ENCODE data around the gene DNAJA1.
"Not testable (repeated sequence)": the region's sequence is repeated elsewhere in the genome, so short reads cannot be mapped to it uniquely, and the experiment has no call there.

Gene DNAJA1

DNA sequence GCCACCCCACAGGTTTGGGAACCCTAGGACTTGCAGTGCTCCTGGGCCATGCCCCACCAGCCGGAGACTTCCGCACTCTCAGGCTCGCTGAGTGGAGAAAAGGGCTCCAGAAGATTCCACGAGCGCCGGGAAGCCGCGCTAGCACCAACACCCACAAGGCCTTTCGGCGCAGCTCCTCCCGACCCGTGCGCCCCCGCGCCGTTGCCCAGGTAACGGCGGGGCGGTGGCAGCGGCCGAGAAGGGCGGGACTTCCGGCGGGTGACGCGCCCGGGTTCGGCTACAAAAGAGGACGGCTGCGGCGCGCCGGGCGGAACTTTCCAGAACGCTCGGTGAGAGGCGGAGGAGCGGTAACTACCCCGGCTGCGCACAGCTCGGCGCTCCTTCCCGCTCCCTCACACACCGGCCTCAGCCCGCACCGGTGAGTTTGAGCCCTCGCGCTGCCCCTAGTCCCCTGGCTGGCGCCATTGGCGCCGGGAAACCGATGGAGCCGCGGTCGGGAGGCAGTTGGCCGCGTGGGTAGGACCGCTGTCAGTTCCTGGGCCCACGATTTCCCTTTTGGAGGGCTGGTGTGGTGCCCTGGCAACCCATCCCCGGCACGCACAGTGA, at the start of gene DNAJA1:
Gene DNAJA1 (plus strand): TSS at position 308 of the 606 bp plus-strand sequence. CDS start 1,212 bp downstream, outside the sequence.
- DNase-seq: peak; percentile 96

DNA sequence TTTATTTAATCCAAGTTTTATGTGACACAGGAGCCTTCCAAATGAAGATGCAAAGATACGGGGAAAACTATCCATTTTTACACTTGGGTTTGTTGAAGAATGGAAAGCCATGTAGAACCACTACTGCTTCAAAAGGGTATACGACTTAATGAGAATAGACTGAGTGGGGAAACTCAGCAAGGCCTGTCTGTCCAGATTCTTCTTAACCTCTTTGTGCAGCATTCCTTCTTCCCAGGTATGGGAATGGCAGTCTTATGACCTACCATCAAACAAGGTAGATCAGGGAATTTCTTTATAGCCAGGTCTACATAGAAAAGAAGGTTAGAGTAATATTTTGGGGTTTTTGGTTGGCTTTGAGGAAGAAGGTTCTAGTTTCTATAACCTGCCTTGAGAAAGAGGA, 47.0 kb upstream of the DNAJA1 start:
- DNase-seq: no peak

DNA sequence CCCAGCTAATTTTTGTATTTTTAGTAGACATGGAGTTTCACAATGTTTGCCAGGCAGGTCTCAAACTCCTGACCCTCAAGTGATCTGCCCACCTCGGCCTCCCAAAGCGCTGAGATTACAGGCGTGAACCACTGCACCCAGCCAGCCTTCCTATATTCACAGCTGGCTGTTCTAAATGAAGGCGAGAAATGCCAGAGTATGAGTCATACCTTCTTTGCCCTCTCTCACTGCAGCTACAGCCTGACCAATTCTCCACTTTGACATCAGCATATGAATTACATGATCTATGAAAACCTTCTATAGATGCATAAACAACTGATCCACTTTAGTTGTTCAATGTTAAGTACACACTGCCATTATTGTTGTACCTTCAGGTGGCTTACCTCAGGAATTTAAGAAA, 38.1 kb upstream of the DNAJA1 start:
- DNase-seq: no peak

DNA sequence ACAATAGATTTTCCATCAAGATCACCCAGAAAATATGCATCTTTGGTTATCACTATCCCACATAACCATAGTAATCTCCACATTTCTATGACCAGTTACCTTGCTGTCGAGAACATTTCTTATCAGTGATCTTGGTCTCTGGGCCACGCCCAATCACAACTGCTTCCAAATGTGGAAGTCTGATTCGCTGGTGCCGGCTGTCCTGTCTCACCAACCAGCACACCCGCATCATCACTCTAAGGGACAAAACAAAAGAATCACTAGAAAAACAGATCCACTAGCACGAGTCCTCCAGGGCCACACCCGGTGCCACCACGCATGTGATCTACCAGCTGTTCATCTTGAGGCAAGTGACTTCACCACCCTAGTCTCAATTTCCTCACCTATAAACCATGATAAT, 35.4 kb upstream of the DNAJA1 start:
- DNase-seq: no peak

DNA sequence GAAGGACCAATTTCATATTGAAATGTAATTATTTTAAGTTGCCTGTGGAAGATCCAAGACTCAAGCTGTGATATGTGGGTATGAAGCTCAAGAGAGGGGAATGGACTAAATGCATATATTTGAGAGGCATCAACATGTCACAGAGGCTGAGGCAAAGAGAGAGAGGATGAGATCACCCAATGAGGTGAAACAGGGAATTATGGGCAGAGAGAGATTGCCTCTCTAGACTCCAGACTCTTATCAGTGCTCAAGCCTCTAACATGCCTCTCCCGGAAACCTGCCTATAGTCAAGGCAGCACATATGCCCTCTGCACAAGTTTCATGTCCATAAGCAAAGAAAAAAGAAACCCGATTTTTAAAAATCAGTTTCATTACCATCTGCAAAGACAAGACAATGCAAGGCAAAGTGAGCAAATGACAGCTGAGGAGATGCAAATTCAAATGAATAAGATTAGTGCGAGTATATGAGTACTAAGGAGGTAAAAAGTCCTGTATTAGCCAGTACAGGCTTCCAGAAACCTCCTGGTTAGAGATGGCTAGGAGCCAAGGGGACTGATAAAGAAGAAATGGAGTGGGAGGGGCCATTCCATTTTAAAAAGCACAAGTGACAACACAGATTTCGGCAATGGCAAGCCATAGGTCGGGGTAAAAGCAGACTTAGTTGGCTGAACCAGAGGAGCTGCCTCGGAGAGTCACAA, 33.0 kb upstream of the DNAJA1 start:
- DNase-seq: no peak

DNA sequence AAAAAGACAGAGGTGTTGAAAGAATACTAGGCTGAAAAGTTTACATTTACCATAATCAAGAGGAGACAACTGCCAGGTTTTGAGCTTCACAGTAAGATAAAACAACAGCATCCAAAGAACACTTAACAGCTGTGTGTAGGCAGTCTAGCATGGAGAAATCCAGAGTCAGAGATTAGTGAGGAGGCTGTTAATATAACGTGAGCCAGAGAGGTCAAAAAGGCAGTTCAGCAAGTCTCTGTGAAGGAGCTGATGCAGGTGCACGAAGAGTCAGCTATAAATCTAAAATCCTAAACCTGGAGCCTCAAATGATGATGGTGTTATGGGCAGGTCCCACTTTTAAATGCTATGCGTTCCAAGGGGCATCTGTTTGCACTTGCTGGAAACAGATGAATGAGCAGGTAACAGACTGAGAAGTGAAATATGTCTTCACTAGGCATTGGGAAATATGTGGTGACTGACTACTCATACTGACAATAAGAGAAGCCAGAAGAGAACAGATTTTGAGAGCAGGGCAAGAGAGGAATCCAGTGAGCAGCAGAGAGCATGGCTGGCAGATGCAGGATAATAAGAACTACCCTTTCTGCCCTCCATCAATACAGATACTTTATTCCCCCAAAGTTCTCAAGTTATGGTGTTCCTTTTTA, 32.4 kb upstream of the DNAJA1 start:
- DNase-seq: no peak

DNA sequence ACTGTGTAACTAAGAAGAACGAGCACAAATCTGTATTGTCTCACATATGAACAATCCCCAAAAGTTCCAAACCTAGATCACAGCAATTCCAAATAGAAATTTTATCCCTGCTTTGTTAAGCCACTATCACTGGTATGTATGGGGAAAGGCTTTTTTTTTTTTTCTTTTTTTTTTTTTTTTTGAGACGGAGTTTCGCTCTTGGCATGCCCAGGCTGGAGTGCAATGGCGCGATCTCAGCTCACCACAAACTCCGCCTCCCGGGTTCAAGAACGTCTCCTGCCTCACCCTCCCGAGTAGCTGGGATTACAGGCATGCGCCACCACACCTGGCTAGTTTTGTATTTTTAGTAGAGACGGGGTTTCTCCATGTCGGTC, 24.4 kb upstream of the DNAJA1 start:
- peak; percentile 27 for DNase-seq

DNA sequence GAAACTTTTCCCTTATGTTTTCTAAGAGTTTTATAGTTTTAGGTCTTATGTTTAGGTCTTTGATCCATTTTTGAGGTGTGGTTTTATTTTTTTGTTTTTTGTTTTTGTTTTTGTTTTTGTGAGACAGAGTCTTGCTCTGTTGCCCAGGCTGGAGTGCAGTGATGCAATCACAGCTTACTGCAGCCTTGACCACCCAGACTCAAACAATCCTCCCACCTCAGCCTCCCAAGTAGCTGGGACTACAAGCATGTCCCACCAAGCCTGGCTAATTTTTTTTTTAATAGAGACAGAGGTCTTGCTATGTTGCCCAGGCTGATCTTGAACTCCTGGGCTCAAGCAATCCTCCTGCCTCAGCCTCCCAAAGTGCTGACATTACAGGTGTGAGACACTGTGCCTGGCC, 19.7 kb upstream of the DNAJA1 start:
- not testable (repeated sequence) for DNase-seq

DNA sequence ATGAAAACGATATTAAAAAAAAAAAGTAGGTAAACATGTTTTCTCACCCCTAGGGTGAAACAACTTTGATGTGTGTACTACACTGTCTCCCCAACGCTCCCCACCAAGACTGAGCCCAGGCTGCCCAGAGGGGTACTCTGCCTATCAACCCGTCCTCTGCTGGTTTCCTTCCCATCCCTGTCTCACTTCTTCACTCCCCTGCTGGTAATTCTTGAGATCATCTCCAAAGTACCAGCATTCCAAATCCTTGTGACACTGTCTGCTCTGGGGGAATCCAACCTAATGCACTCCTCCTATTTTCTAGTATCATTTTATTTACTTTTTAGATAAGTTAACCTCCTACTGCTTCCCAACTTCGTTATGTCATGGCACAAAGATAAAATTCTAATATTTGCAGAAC, 17.3 kb upstream of the DNAJA1 start:
- DNase-seq: no peak

DNA sequence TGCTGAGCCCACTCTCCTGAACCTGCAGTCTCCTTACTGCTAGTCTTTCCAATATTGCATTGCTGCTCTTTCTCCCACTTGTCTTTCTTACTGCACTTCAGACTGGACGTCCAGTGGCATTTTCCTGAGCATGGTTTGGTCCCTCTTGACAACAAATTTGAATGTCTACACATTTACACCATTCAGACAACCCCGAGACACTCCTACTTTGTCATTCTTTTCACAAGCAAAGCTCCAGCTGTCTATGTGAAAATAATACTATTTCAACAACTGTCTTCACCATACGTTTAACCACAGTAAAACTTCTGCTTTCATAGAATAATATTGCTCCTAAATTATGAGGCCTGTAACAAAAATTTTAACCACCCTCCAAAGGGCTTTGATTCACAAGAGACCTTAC, 13.2 kb upstream of the DNAJA1 start:
- no peak for DNase-seq

DNA sequence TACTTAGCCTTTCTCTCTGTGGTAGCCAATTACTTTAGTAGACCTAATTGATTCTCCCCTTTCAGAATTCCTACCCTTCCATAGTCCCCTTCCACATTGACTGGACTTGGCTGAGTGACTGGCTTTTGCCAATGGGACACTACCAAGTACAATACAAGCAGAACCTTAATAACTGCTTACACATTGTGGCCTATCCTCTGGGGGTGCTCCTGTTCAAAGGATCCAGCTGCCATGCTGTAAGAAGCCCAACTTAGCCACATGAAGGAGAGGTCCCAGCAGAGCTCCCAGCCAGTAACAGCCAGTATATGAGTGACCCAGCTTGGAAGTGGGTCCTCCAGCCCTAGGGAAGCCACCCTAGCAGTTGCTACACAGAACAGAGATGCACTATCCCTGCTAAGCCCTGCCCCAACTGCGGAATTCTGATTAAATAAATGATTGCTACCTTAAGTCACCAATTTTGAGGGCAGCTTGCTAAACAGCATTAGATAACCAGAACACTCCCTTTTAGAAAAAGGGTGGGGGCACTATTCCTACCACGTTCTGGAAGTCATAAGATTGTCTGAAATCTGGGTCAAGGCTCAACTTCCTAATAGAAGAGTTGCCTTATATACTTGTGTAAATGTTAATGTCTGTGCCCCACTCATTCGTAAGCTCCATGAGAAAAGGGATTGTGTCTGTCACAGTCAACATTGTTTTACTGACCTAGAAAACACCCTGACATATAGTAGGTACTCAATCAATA, 12.6 kb upstream of the DNAJA1 start:
- no peak for DNase-seq

DNA sequence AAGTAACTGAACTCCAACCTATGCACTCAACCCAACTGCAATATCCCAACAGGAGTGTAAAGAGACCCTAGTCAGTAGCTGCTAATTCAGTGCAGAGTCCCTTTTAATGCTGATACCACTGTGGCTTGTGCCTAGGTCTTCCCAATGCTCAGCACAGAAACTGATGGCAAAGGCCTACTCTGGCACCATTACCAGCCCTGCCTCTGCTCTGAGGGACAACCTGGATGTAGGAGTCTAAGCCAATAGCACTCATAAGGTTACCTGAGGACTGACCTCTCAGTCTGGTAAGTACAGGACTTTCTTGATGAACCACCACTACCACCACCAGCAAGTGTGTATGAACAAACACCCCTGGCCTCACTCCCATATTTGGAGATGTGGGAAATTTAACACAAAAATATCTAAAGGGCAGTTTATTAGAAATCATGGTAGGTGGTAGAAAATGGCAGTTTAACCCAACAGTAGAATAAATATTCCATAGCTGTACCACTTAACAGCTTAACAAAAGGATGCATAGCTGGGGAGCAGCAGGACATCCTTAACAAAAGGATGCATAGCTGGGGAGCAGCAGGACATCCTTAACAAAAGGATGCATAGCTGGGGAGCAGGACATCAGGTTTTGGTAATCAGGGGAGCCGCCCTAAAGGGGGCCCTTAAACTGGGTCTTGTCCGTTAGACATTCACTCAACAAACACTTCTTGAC, 11.0 kb upstream of the DNAJA1 start:
- no peak for DNase-seq

DNA sequence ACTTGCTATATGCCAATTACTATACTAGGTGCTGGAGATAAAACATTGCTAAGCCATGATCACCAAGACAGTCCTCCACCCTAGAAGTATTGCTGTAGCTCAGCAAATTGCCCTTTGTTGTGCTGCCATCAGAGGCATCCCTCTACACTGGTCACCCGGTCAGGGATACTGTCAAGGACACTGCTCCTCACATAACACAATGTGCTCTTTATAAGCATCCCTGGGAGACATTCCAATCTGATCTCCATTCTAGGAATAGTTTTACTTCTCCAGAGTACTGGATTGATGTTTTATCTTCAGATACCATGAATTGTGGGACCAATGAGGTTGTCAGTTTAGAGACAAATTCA, 10.4 kb upstream of the DNAJA1 start:
- no peak for DNase-seq

DNA sequence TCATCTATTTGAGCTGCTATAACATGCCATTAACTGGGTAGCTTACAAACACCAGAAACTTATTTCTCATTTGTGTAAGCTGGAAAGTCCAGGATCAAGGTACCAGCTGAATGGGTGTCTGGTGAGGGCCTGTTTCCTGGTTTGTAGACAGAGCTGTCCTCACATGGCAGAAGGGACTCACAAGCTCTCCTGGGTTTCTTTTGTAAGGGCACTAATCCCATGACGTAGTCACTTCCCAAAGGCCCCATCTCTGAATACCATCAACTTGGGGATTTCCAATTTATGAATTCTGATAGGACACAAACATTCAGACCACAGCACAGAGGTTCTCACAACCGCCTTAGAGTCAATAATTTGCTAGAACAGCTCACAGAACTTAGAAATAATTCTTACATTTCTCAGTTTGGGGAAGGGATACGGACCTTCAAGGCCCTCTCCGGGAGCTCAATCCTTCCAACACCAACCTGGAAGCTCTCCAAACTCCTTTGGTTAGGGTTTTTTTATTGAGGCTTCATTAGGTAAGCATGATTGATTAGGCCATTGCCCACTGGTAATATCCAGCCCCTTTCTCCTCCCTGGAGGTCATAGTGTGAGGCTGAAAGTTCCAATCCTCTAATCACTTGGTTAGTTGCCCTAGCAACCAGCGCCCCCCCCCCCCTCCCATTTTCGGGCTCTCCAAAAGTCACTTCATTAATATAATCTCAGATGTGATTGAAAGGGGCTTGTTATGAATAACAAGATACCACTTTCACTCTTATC, 7.6 kb upstream of the DNAJA1 start:
- no peak for DNase-seq

DNA sequence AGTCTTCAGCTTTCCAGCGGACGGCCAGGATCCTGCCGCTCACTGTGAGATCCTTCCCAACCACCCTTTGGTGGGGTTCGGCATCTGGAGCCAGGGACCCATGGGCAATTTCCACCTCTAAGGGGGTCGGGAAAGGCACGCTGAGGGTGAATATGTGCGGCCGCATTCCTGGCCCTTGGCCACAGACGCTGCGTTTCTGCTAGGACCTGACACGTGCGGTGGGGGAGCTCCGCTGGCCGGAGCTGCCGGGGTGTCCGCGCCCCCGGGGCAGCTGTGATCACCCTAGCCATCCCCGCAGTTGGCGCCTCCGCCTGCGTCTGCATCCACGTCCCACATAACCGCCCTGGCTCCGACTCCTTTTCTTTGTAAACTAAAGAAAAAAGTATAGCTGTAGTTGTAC, 5.3 kb upstream of the DNAJA1 start:
- DNase-seq: no peak

DNA sequence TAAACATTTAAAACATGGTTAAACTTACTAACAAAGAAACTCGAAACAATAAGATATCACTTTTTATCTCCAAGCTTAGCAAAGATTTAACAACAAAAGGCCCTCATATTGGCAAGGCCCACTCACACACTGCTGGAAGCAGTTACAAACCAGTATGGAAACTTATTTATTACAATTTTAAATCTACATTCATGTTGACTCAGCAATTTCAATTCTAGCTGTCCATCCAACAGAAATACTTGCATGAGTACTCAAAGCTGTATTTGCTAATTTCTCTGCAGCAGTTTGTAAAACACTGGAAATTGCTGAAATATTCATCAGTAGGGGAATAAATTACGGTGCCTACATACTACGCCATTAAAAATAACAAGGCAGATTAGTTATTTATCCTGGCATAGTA, 2.8 kb upstream of the DNAJA1 start:
- DNase-seq: no peak

DNA sequence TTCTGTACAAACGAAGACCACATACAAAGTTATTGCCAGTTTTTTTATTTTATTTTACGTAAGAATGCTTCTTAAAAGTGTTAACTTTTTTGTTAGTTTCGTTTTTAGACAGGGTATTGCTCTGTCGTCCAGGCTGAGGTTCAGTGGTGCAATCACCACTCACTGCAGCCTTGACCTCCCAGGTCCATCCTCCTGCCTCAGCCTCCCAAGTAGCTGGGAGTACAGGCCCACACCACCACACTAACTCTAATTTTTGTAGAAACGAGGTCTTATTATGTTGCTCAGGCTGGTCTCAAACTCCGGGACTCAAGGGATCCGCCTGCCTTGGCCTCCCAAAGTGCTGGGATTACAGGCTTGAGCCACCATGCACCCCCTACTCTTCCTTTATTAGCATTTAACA, 2.3 kb upstream of the DNAJA1 start:
- DNase-seq: no peak

DNA sequence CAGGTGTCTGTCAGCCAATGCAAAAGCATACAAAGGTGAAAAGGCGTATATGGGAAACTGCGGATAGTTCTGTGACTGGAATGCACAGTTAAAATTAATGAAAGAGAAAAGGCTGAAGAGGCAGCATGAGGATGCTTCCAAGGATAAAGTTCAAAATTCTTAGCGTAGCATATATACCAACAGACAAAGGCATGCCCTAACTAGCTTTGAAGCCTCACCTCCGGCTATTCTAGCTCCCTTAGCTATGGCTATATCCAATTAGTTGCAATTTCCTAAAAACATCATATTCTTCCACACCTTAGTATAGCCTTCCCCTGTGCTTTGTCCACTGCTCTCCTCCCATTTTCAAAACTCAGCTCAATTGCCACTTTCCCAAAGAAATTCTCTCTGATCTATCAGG, 1.4 kb upstream of the DNAJA1 start:
- DNase-seq: no peak

DNA sequence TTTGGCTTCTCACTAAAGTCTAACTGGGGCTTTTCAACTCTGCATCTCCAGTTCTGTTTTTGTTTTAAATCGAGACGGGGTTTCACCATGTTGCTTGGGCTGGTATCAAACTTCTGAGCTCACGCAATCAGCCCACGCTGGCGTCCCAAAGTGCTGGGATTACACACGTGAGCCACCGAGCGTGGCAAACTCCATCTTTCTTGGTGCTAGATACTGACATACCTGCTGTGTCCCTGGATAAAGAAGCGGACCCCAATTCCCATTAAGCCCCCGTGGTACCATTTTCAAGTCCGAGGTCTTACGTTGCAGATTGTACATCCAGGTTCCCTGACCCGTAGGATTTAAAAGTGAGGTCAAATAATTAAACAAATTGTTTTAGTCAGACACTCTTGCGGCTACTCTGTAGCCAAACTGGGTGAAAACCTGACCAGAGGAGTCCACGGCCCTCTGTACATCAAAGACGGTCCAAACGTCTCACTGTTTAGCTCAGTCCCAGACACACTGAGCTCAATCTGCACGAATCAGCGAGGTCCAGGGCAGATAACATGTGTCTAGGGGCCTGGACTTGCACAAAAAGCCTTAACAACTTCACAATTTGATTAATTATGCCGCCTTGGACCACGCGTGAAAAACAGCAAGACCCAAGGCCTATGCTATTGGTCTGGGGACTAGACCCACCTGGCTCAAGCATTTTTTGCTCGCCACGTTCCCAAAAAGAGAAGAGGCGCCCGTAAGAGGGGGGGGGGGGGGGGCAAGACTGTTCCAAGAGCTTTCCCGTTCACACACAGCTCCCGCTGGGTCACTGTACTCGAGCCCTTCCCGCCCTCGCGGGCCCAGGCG, 727 bp upstream of the DNAJA1 start:
- no peak for DNase-seq

DNA sequence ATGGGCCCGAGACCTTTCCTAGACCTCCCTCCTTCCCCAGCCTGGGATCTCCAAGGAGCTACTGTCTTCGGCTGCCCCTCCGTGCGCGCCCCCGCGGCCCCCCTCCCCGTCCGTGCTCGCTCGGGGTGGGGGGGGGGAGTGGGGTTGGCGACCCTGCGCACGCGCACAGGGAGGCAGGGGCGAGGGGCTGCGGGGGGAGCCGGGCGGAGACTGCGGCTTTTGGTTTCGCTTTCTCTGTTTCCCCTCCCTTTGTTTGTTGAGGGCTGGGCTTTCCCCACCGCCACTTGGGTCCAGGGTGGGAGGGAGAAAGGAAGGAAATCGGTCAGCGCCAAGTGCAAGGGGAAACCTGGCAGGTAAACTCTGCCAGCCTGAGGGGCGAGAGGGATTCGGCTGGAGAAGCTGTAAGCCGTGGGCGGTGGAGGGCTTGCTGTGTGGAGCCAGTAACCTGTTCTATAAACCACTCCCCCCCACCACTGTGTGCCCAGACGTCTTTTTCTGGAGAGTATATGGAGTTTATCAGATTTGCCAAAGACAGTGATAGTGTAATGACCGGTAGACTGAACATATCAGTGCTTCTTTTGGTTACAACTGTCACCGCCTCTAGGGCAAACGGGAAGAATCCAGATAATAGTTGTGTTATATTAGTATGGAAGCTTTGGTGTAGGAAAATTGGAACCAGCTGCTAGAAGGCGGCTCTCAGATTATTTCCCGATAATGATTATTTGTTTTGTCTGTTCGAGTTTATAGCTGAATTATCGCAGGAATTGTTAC, 684 bp downstream of the DNAJA1 start:
- peak; percentile 84 for DNase-seq

Data from activated naive CD4-positive, alpha-beta T cell treated with anti-CD3 and anti-CD28 coated beads, Interleukin-2, amount 50 U/mL, for 16 hours (primary cell).